GM23248 (cell line): ENCODE measurements around the gene XYLB. TPM values are rescaled to one million over a fixed set of nuclear protein-coding genes. Genes with fewer than 3 reads are reported as not detected.

Source experiments
- DNase-seq: peaks from one replicate; pipeline ENCODE4 v3.0.0-alpha.2; 2015
- H2AFZ ChIP-seq: fragments of 200-600 bp; sonication (generic); 2 replicates; pipeline ENCODE4 v1.6.1; 2016; ENCODE audit warnings: antibody characterized with exemption
- H3F3A ChIP-seq: fragments of 200-600 bp; sonication (generic); 2 replicates; pipeline ENCODE4 v1.6.1; 2016; ENCODE audit warnings: mild to moderate bottlenecking, antibody characterized with exemption, mixed run types; ENCODE audit not compliant: insufficient read depth
- H3K27ac ChIP-seq: fragments of 200-600 bp; sonication (generic); 2 replicates; pipeline ENCODE4 v1.5.1; 2016; ENCODE audit warnings: mild to moderate bottlenecking
- H3K27me3 ChIP-seq: fragments of 200-600 bp; sonication (generic); replicated peaks from 2 replicates; pipeline ENCODE4 v1.6.1; 2016; ENCODE audit warnings: mild to moderate bottlenecking; ENCODE audit not compliant: insufficient read depth
- H3K36me3 ChIP-seq: fragments of 200-600 bp; sonication (generic); 2 replicates; pipeline ENCODE4 v1.6.1; 2016; ENCODE audit warnings: low read depth, mild to moderate bottlenecking
- H3K4me1 ChIP-seq: fragments of 200-600 bp; sonication (generic); 2 replicates; pipeline ENCODE4 v1.6.1; 2016; ENCODE audit warnings: mild to moderate bottlenecking; ENCODE audit not compliant: insufficient read depth
- H3K4me2 ChIP-seq: fragments of 200-600 bp; sonication (generic); one replicate; pipeline ENCODE4 v1.6.1; 2016; ENCODE audit warnings: mild to moderate bottlenecking; ENCODE audit not compliant: unreplicated experiment
- H3K4me3 ChIP-seq: fragments of 200-600 bp; sonication (generic); 2 replicates; pipeline ENCODE4 v1.5.1; 2016; ENCODE audit warnings: mild to moderate bottlenecking
- H3K79me2 ChIP-seq: fragments of 200-600 bp; sonication (generic); 2 replicates; pipeline ENCODE4 v1.6.1; 2016; ENCODE audit warnings: mild to moderate bottlenecking; ENCODE audit not compliant: insufficient read depth
- H3K9ac ChIP-seq: fragments of 200-600 bp; sonication (generic); 2 replicates; pipeline ENCODE4 v1.6.1; 2016; ENCODE audit warnings: mild to moderate bottlenecking
- H3K9me2 ChIP-seq: fragments of 200-600 bp; sonication (generic); 2 replicates; pipeline ENCODE4 v1.6.1; 2016; ENCODE audit warnings: mixed run types, mild to moderate bottlenecking, moderate library complexity; ENCODE audit not compliant: insufficient read depth
- H3K9me3 ChIP-seq: fragments of 200-600 bp; sonication (generic); one replicate; pipeline ENCODE4 v1.6.1; 2017; ENCODE audit warnings: low read depth
- H4K20me1 ChIP-seq: fragments of 200-600 bp; sonication (generic); 2 replicates; pipeline ENCODE4 v1.6.0; 2016; ENCODE audit not compliant: insufficient read depth
- EZH2 ChIP-seq: fragments of 200-600 bp; sonication (generic); IDR thresholded peaks from 2 replicates; pipeline ENCODE4 v1.6.1; 2018; ENCODE audit warnings: antibody characterized with exemption, mild to moderate bottlenecking; ENCODE audit not compliant: insufficient read depth, poor library complexity, severe bottlenecking
- EZH2phosphoT487 ChIP-seq: fragments of 200-600 bp; sonication (generic); IDR thresholded peaks from 2 replicates; pipeline ENCODE4 v1.6.1; 2018; ENCODE audit warnings: antibody characterized with exemption, moderate library complexity, mild to moderate bottlenecking, low read depth; ENCODE audit not compliant: insufficient read depth
- WGBS, 2 experiments: methylation state at CpG; one replicate each; pipeline ENCODE4 v1.1.6; 2015 to 2017; ENCODE audit warnings: low lambda C conversion rate in 2 of 2, low coverage in 1 of 2; ENCODE audit errors: missing lambda C conversion rate in 2 of 2; 5-methylcytosine and 5-hydroxymethylcytosine counted together
- in situ Hi-C: fragments of 300-500 bp; cut with MboI; formaldehyde crosslinking; loops from 2 replicates; pipeline ENCODE4 v1.15.0; 2020
- polyA plus RNA-seq: library from polyadenylated mRNA; unstranded; fragments of >200 nt; fragmentation: Nextera tagmentation; extraction: Ambion mirVana; gene quantifications from 2 replicates; pipeline ENCODE4 v1.2.1, GENCODE V29; 2016
- total RNA-seq: library from RNA; depleted of rRNA; stranded (reverse); fragments of >200 nt; shearing (Covaris generic); gene quantifications from 2 replicates; pipeline ENCODE4 v1.2.3, GENCODE V29; 2014

XYLB gene
- total and polyA plus RNA-seq, 2 experiments from 2014 or later: 4.1 to 5.4 TPM

DNA sequence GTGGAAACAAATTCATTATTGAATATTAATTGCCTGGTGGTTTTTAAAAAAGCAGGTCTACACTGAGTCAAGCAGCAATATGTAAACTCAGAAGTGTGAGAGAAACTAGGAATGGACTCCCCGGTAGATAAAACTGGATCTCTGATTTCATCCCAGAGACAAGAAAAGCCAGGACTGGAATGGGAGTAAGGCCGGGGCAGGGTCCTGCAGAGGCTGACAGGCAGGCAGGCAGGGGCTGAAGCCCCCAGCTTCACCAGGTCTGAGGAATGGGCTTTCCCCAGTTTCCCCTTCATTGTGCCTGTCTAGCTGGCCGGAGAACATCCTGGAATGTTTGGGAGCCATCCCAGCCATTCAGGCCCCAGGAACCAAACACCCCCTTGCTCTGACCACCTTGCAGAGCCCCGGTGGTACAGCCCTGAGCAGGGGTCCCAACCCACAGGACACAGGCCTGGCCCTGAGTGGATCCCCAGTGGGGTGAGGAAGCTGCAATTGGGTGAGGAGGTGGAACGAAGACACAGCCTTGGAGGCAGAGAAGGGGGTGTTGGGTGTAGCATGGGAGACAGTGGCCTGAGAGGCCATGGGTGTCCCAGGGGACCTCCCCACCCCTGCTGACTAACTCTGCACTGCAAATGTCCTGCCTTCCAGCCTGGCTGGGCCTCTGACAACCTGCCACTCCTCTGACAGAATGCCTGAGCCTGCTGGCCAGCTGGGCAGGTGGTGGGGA, 31.7 kb upstream of the XYLB start:
- H3K79me2 ChIP-seq: no peaks in the 10 kb centered on the region
- H3K9me2 ChIP-seq: no peaks in the 10 kb centered on the region
- H3K27ac ChIP-seq: no peak overlapping the region
- no peaks in the 10 kb centered on the region for H3K27me3 ChIP-seq
- no peaks in the 10 kb centered on the region for H3F3A ChIP-seq
- no peaks in the 10 kb centered on the region for H3K36me3 ChIP-seq
- no peak overlapping the region for H2AFZ ChIP-seq
- H4K20me1 ChIP-seq: no peaks in the 10 kb centered on the region
- TF ChIP-seq EZH2 (no peak), EZH2phosphoT487 (no peak)
- H3K4me1 ChIP-seq: no peaks in the 10 kb centered on the region
- H3K9me3 ChIP-seq: no peaks in the 10 kb centered on the region
- H3K4me2 ChIP-seq: no peak overlapping the region
- H3K4me3 ChIP-seq: no peak overlapping the region
- in situ Hi-C loops: no loop called here
- no peak overlapping the region for H3K9ac ChIP-seq
- DNase-seq: no peak
- 67 to 70% methylated on average over 5 of the region's 5 CpGs for WGBS, 2 experiments

DNA sequence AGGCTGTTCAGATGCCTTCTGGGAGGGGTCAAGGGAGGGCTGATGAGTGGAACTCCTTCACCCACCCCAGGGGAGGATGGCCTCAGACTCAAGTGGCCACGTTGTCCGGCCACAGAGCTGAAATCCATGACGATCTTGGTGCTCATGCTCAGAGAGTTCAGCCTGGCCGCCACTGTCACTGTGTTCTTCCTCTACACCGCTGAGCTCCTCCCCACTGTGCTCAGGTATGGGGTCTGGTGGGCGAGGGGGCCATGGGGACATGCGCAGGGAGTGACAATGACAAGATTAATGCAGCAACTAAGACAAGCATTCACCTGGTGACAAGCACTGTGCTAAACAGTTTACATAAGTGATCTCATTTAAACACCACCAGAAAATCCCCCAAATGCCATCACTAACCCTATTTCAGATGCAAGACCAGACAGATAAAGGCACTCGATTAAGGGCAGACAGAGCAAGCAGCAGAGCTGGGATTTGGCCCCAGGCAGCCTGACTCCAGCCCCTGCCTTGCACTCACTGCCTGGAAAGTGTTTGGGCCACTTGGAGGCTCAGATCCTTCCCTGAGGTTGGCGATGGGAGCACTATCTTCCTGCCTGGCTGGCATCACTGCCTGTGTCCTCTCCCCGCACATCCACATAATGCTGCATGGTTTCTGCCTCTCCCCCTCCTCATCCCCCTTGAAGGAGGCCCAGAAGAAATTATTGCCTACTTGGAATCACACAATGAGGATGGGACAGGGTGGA, 30.9 kb upstream of the XYLB start:
- 77 to 81% methylated on average over 10 of the region's 10 CpGs for WGBS, 2 experiments
- TF ChIP-seq EZH2phosphoT487 (no peak), EZH2 (no peak)
- in situ Hi-C loops: no loop called here
- Histone ChIP-seq H3K4me3 (no peak overlapping the region), H3K36me3 (no peaks in the 10 kb centered on the region), H3K4me1 (no peaks in the 10 kb centered on the region), H3F3A (no peaks in the 10 kb centered on the region), H4K20me1 (no peaks in the 10 kb centered on the region), H3K4me2 (no peak overlapping the region), H3K79me2 (no peaks in the 10 kb centered on the region), H3K9ac (no peak overlapping the region), H3K27ac (no peak overlapping the region), H3K9me2 (no peaks in the 10 kb centered on the region), H3K27me3 (no peaks in the 10 kb centered on the region), H2AFZ (no peak overlapping the region), H3K9me3 (no peaks in the 10 kb centered on the region)
- no peak for DNase-seq

DNA sequence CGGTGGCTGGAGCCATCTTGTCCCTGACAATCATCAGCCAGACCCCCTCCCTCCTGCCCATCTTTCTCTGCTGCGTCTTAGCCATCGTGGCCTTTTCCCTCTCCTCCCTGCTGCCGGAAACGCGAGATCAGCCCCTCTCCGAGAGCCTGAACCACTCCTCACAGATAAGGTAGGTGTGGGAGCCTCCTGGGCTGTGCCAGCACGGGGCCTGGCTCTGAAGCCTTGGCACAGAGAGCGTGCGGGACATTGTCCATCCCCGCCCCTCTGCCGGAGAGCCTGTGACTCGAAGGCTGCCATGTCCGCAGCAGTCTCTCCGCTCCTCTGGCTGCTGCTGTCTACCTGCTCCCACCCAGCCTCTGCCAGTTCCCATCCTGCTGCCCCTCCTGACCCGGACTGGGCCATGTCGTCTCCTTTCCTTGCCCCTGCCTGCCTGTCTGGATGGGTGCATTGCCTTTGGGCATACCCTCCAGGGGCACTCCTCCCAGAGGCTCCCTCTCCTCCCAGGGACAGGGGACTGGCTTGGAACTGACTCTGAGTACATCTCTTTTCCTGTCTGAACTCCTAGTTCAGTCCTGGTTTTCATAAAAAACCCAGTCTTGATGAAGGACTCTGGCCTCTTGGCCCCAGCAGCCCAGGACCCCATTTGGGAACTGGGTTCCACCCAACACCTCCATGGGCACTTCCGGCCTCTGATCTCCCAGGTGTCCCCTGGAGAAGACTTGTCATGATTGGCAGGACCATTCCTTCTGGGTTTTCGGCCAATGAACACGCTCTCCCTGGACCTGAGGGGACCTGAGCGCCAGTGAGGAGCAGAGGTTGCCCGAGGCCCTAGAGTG, 30.0 kb upstream of the XYLB start:
- no peaks in the 10 kb centered on the region for H3K4me1 ChIP-seq
- TF ChIP-seq EZH2: no peak
- TF ChIP-seq EZH2phosphoT487: no peak
- H2AFZ ChIP-seq: no peak overlapping the region
- in situ Hi-C loops: no loop called here
- H3K4me3 ChIP-seq: no peak overlapping the region
- no peaks in the 10 kb centered on the region for H3K9me3 ChIP-seq
- H3F3A ChIP-seq: no peaks in the 10 kb centered on the region
- no peaks in the 10 kb centered on the region for H3K36me3 ChIP-seq
- H4K20me1 ChIP-seq: no peaks in the 10 kb centered on the region
- no peak overlapping the region for H3K9ac ChIP-seq
- no peak for DNase-seq
- 83% methylated on average over 22 of the region's 22 CpGs for WGBS, 2 experiments
- H3K27me3 ChIP-seq: no peaks in the 10 kb centered on the region
- no peaks in the 10 kb centered on the region for H3K79me2 ChIP-seq
- H3K9me2 ChIP-seq: no peaks in the 10 kb centered on the region
- no peak overlapping the region for H3K4me2 ChIP-seq
- H3K27ac ChIP-seq: no peak overlapping the region

DNA sequence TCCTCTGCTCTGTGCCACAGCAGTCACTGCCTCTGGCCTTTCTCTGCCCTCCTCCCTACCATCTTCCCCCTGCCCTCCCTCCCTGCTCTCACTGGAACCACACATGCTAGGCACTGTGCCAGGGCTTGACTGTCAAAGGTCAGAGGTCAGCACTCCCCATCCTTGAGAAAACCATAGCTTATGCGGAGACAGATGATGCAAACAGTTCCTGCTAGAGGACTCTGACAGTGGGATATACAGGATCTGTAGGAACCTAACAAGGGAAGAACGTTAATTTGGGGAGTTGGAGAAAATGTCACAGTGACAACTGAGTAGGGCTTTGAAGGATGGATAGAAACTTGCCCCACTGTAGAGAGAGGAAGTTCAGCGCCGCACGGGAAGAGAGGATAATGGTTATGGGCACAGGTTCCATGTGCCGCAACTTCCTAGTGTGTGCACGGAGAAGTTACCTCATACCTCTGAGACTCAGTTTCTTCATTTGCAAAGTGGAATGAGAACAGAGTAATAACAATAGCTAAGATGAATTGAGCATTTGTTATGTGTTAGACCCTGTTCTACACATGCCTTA, 29.3 kb upstream of the XYLB start:
- no peaks in the 10 kb centered on the region for H3K9me2 ChIP-seq
- no peaks in the 10 kb centered on the region for H3F3A ChIP-seq
- no peak overlapping the region for H3K4me3 ChIP-seq
- no peaks in the 10 kb centered on the region for H3K4me1 ChIP-seq
- no peaks in the 10 kb centered on the region for H4K20me1 ChIP-seq
- H3K9me3 ChIP-seq: no peaks in the 10 kb centered on the region
- H3K79me2 ChIP-seq: no peaks in the 10 kb centered on the region
- TF ChIP-seq EZH2phosphoT487 (no peak), EZH2 (no peak)
- H3K27ac ChIP-seq: no peak overlapping the region
- H3K4me2 ChIP-seq: no peak overlapping the region
- DNase-seq: no peak
- no peaks in the 10 kb centered on the region for H3K27me3 ChIP-seq
- no peak overlapping the region for H3K9ac ChIP-seq
- H3K36me3 ChIP-seq: no peaks in the 10 kb centered on the region
- H2AFZ ChIP-seq: no peak overlapping the region
- in situ Hi-C loops: no loop called here
- WGBS, 2 experiments: 90 to 98% methylated on average over 7 of the region's 7 CpGs
